Fibroblast of mammary gland (primary cell): ENCODE results near the gene YKT6.

Experiments used
- DNase-seq: peaks from one replicate; pipeline ENCODE4 v3.0.0-alpha.2; 2010; ENCODE audit warnings: low read depth
- H3K4me3 ChIP-seq: 2 replicates; pipeline ENCODE4 v1.5.1; 2011; ENCODE audit warnings: low read depth, mild to moderate bottlenecking, low read length, moderate library complexity; ENCODE audit not compliant: control insufficient read depth
- TF ChIP-seq, protein P1 (sequence below): conservative IDR thresholded peaks from 2 replicates; pipeline ENCODE4 v1.5.1; 2011; ENCODE audit warnings: low read depth, low read length, inconsistent platforms; ENCODE audit not compliant: control insufficient read depth, insufficient read depth

The YKT6 gene

DNA sequence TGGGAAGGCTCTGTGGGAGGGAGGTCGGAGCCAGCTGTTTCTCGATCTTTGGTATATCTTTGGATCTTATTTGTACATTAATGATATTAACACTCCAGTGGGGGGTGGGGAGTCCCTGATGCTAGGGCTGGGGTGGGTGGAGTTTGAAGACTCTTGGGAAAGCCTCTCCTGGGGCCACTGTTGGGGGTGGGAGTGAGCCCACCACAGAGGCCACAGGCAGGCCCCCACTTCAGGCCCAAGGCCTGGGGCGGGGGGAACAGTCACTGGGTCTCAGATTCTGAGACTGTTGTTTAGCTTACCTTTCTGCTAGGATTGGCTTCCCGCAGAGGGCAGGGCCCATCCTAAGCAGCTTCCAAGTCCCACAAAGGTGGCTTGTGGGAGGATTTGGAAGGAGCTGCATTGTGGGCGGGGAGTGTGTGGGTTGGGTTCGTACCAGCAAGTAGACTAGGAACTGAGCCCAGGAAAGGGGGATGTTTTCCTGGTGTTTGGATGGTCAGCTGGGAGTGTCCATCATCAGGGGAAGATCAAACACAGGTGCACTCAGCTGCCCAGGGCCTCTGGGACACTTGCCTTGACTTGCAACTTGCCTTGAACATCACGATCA is 11.9 kb downstream of the YKT6 start:
- TF ChIP-seq, protein P1, sequence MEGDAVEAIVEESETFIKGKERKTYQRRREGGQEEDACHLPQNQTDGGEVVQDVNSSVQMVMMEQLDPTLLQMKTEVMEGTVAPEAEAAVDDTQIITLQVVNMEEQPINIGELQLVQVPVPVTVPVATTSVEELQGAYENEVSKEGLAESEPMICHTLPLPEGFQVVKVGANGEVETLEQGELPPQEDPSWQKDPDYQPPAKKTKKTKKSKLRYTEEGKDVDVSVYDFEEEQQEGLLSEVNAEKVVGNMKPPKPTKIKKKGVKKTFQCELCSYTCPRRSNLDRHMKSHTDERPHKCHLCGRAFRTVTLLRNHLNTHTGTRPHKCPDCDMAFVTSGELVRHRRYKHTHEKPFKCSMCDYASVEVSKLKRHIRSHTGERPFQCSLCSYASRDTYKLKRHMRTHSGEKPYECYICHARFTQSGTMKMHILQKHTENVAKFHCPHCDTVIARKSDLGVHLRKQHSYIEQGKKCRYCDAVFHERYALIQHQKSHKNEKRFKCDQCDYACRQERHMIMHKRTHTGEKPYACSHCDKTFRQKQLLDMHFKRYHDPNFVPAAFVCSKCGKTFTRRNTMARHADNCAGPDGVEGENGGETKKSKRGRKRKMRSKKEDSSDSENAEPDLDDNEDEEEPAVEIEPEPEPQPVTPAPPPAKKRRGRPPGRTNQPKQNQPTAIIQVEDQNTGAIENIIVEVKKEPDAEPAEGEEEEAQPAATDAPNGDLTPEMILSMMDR: no peak
- no peak overlapping the region for H3K4me3 ChIP-seq
- DNase-seq: no peak

DNA sequence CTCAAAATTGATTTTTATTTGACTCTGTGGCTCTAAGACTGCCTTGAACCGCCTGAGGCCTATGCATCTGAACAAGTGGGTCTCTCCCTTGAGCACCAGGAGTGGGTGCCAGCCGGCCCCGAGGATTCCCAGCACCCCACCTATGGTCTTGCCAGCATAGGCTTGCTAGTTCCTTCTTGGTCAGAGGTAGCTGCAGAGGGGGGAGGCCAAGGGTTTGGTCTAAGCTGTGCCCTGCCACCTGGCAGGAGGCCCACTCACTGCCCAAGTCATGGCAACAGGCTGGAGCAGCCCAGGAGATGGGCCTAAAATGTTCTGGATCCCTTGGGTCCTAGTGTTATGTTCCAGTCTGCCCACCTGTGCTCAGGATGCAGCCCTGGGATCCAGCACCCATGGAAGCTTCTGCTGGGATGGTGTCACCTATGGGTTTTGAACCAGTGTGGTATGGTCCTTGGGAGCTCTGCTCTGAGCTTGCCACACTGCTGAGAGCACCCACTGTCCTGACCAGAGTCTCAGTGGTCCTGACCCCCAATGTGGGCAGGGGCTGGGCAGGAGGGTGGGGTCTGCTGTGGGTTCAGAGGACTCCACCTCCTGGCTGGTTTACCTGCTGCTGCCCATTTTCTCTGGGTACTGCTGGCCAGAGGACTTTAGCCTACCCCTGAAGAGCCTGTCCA is 12.6 kb downstream of the YKT6 start:
- DNase-seq: no peak
- no peak overlapping the region for H3K4me3 ChIP-seq
- TF ChIP-seq, protein P1: no peak

- no peak for DNase-seq
- TF ChIP-seq, protein P1: no peak
- H3K4me3 ChIP-seq: no peak overlapping the region
Measured at GRCh38 chr7:44213877-44214388, 13.2 kb downstream of the YKT6 start.

- H3K4me3 ChIP-seq: no peak overlapping the region
- DNase-seq: no peak
- TF ChIP-seq, protein P1: no peak
Measured at GRCh38 chr7:44215531-44215930, 14.8 kb downstream of the YKT6 start.

- TF ChIP-seq, protein P1: no peak
- no peak overlapping the region for H3K4me3 ChIP-seq
- DNase-seq: no peak
Measured at GRCh38 chr7:44216019-44216418, 15.2 kb downstream of the YKT6 start.

DNA sequence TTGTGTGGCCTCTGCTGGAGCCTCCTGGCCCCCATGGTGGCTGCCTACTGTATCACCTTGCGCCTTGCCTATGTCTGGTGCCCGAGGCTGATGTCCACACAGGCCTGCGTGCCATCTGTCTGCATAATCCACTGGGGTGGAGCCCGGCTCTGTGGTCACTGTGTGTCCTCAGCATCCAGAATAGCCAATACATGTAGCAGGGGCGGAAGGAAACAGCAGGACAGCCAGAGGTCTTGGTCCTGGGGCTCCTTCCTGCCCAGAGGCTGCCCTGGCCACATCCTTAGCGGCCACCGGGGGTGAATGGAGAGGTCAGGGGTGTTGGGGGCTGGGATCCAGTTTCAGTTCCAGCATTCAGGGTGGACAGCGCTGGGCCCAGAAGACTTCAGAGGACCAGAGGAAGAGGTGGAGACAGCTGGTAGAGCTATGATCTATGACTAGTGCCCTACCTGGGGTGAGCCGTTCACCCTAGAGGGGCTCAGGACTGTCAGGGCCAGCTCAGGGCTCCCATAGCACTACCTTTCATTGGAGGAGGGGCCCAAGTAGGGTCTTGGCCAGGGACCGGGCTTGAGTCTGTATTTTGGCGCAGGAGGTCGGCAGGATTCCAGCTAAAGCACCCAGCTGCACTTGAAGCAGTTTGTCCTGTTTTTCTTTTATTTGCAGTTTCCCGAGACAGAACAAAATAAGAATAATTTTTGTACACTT is 15.9 kb downstream of the YKT6 start:
- no peak overlapping the region for H3K4me3 ChIP-seq
- DNase-seq: no peak
- TF ChIP-seq, protein P1: no peak
